Mesendoderm (in vitro differentiated cells): ENCODE data around the gene NCOA1.

Experiments used
- DNase-seq: peaks from one replicate; pipeline ENCODE4 v3.0.0; 2013
- H2AK5ac ChIP-seq: 2 replicates; pipeline ENCODE4 v1.6.1; 2013; ENCODE audit warnings: low read length, inconsistent platforms
- H2BK120ac ChIP-seq: 2 replicates; pipeline ENCODE4 v1.6.1; 2013; ENCODE audit warnings: low read depth, mild to moderate bottlenecking, low read length, moderate library complexity, mixed read lengths
- H2BK15ac ChIP-seq: replicated peaks from 2 replicates; pipeline ENCODE4 v1.6.1; 2013; ENCODE audit warnings: low read depth, mild to moderate bottlenecking, moderate library complexity
- H2BK5ac ChIP-seq: 2 replicates; pipeline ENCODE4 v1.6.1; 2013; ENCODE audit warnings: low read length, inconsistent platforms
- H3K18ac ChIP-seq: 2 replicates; pipeline ENCODE4 v1.6.1; 2013; ENCODE audit warnings: mild to moderate bottlenecking, low read length, mixed read lengths
- H3K23ac ChIP-seq: one replicate; pipeline ENCODE4 v1.6.1; 2013; ENCODE audit warnings: low read length
- H3K27ac ChIP-seq: 2 replicates; pipeline ENCODE4 v1.5.1; 2013; ENCODE audit warnings: low read depth, mild to moderate bottlenecking, inconsistent platforms, low read length, moderate library complexity
- H3K27me3 ChIP-seq: 2 replicates; pipeline ENCODE4 v1.6.1; 2013; ENCODE audit warnings: low read length, control low read depth, mild to moderate bottlenecking, inconsistent platforms; ENCODE audit not compliant: insufficient read depth, poor library complexity
- H3K36me3 ChIP-seq: 2 replicates; pipeline ENCODE4 v1.6.1; 2013; ENCODE audit warnings: low read length, inconsistent platforms; ENCODE audit not compliant: control insufficient read depth, insufficient read depth
- H3K4ac ChIP-seq: one replicate; pipeline ENCODE4 v1.6.1; 2013; ENCODE audit warnings: low read depth, mild to moderate bottlenecking, low read length, moderate library complexity
- H3K4me1 ChIP-seq: 2 replicates; pipeline ENCODE4 v1.6.1; 2013; ENCODE audit warnings: low read depth, low read length, inconsistent platforms; ENCODE audit not compliant: control insufficient read depth
- H3K4me2 ChIP-seq: 2 replicates; pipeline ENCODE4 v1.6.1; 2013; ENCODE audit warnings: low read length
- H3K4me3 ChIP-seq: 2 replicates; pipeline ENCODE4 v1.5.1; 2013; ENCODE audit warnings: mild to moderate bottlenecking, low read length
- H3K56ac ChIP-seq: one replicate; pipeline ENCODE4 v1.6.1; 2013; ENCODE audit warnings: low read length
- H3K79me1 ChIP-seq: 2 replicates; pipeline ENCODE4 v1.6.1; 2013; ENCODE audit warnings: low read length, inconsistent platforms
- H3K79me2 ChIP-seq: 2 replicates; pipeline ENCODE4 v1.6.1; 2013; ENCODE audit warnings: mild to moderate bottlenecking, low read length; ENCODE audit not compliant: control insufficient read depth, insufficient read depth
- H3K9ac ChIP-seq: 2 replicates; pipeline ENCODE4 v1.6.1; 2013; ENCODE audit warnings: low read length, inconsistent platforms
- H4K5ac ChIP-seq: one replicate; pipeline ENCODE4 v1.6.1; 2013; ENCODE audit warnings: low read length
- H4K8ac ChIP-seq: one replicate; pipeline ENCODE4 v1.6.1; 2013; ENCODE audit warnings: low read depth, mild to moderate bottlenecking, control low read depth, low read length, moderate library complexity
- WGBS: extraction: QIAGEN DNeasy Blood & Tissue Kit; methylation state at CpG from one replicate; pipeline ENCODE4 v1.1.7; 2013; ENCODE audit warnings: low lambda C conversion rate, missing lambda C conversion rate; ENCODE audit not compliant: insufficient coverage; ENCODE audit errors: extremely low coverage; 5-methylcytosine and 5-hydroxymethylcytosine counted together

Gene NCOA1

DNA sequence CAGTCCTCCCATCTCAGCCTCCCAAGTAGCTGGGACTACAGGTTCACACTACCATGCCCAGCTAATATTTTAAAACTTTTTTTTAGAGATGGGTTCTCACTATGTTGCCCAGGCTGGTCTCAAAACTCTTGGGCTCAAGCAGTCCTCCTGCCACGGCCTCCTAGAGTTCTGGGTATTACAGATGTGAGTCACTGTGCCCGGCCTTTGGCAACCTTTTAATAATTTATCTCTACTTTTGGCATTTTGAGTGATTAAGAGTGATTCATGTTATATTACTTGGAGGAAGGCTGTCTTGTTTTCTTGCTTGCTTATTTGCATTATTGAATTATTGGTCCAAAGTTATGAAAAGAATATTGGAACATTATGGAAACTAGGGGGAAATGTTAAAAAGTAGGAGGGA lies 24.3 kb downstream of the NCOA1 start:
- H3K9ac ChIP-seq: no peak overlapping the region
- no peak overlapping the region for H2BK5ac ChIP-seq
- H3K4me2 ChIP-seq: no peak overlapping the region
- no peaks in the 10 kb centered on the region for H3K36me3 ChIP-seq
- no peak overlapping the region for H2BK120ac ChIP-seq
- no peaks in the 10 kb centered on the region for H3K79me2 ChIP-seq
- no peak overlapping the region for H3K4me3 ChIP-seq
- no peak overlapping the region for H3K4ac ChIP-seq
- H4K5ac ChIP-seq: no peak overlapping the region
- no peak overlapping the region for H3K23ac ChIP-seq
- H3K27ac ChIP-seq: no peak overlapping the region
- no peak for DNase-seq
- no CpG with 5 or more reads among the region's 2 CpGs for WGBS
- H2AK5ac ChIP-seq: no peak overlapping the region
- no peak overlapping the region for H2BK15ac ChIP-seq
- no peak overlapping the region for H3K18ac ChIP-seq
- H3K79me1 ChIP-seq: peaks cover 4% of the 10 kb centered on the region
- H3K4me1 ChIP-seq: no peaks in the 10 kb centered on the region
- H3K56ac ChIP-seq: no peak overlapping the region
- H4K8ac ChIP-seq: no peak overlapping the region
- H3K27me3 ChIP-seq: no peaks in the 10 kb centered on the region

DNA sequence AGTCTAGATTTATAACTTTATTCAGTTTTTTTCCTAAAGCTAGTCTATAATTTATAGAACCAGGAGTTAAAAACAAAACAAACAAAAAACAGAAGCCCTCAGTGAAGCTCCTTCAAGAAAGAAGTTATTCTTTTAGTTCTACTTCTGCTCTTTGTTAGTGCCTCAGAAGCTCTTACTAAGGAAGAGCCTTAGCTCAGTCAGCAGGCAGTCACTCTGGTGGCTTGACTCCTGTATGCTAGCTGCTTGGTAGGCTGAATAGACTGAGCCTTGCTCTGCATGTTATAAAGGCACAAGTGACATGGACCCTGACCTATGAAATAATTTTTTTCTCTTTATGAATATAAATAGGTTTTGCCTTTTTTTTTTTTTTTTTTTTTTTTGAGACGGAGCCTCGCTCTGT lies 24.8 kb downstream of the NCOA1 start:
- Histone ChIP-seq H3K79me2 (no peaks in the 10 kb centered on the region), H4K8ac (no peak overlapping the region), H3K4me3 (no peak overlapping the region), H3K4me1 (no peaks in the 10 kb centered on the region), H3K27me3 (no peaks in the 10 kb centered on the region), H2BK5ac (no peak overlapping the region), H2AK5ac (no peak overlapping the region), H2BK15ac (no peak overlapping the region), H3K27ac (no peak overlapping the region), H3K4me2 (no peak overlapping the region), H3K18ac (no peak overlapping the region), H4K5ac (no peak overlapping the region), H3K79me1 (peaks cover 4% of the 10 kb centered on the region), H3K36me3 (no peaks in the 10 kb centered on the region), H2BK120ac (no peak overlapping the region), H3K23ac (no peak overlapping the region), H3K9ac (no peak overlapping the region), H3K4ac (no peak overlapping the region), H3K56ac (no peak overlapping the region)
- no CpG with 5 or more reads among the region's 2 CpGs for WGBS
- DNase-seq: peak; percentile 30

DNA sequence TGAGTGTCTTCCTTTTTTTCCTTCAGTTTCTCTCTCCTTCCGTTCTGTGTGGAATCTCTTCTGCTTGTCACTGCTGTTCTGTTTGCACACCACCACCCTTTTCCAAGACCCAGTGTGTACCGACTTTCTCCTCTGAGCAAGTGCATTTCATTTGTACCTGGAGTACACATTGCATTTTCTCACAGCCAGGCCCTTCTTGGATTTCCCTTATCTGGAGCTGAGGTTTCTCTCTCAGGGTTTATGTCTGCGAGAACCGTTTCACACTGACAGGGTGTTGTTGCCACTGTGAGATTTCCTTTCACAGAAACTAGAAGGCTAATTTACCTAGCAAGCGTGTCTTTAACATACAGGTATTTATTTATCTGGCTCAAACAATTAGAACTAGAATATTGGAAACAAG lies 26.2 kb downstream of the NCOA1 start:
- no peak overlapping the region for H3K18ac ChIP-seq
- H2AK5ac ChIP-seq: no peak overlapping the region
- H3K9ac ChIP-seq: no peak overlapping the region
- no peaks in the 10 kb centered on the region for H3K4me1 ChIP-seq
- no peak overlapping the region for H3K56ac ChIP-seq
- H3K4me3 ChIP-seq: no peak overlapping the region
- DNase-seq: peak; percentile 28
- H2BK120ac ChIP-seq: no peak overlapping the region
- WGBS: no CpG with 5 or more reads among the region's 5 CpGs
- H3K79me2 ChIP-seq: no peaks in the 10 kb centered on the region
- H4K8ac ChIP-seq: no peak overlapping the region
- H3K36me3 ChIP-seq: no peaks in the 10 kb centered on the region
- H3K79me1 ChIP-seq: peaks cover 4% of the 10 kb centered on the region
- H2BK5ac ChIP-seq: no peak overlapping the region
- no peak overlapping the region for H2BK15ac ChIP-seq
- H3K23ac ChIP-seq: no peak overlapping the region
- H4K5ac ChIP-seq: no peak overlapping the region
- H3K4ac ChIP-seq: no peak overlapping the region
- no peaks in the 10 kb centered on the region for H3K27me3 ChIP-seq
- no peak overlapping the region for H3K4me2 ChIP-seq
- H3K27ac ChIP-seq: no peak overlapping the region

DNA sequence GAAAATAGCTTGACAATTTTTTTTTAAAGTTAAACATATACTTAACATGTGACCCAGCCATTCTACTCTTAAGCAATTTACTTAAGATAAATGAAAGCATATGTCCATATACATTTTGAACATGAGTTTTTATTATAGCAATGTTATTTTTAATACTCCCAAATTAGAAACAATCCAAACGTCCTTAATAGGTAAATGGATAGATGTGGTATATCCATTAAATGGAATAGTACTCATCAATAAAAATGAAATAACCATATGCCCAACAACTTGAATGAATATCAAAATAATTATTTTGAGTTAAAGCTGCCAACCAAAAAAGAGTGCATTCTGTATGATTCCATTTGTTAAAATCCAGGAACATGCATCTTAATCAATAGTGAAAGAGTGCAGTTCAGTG lies 29.1 kb downstream of the NCOA1 start:
- Histone ChIP-seq H3K27me3 (no peaks in the 10 kb centered on the region), H3K23ac (no peak overlapping the region), H3K4ac (no peak overlapping the region), H3K27ac (no peak overlapping the region), H3K9ac (no peak overlapping the region), H3K79me2 (no peaks in the 10 kb centered on the region), H2AK5ac (no peak overlapping the region), H3K56ac (no peak overlapping the region), H2BK15ac (no peak overlapping the region), H2BK120ac (no peak overlapping the region), H4K5ac (no peak overlapping the region), H3K79me1 (peaks cover 2% of the 10 kb centered on the region), H3K36me3 (no peaks in the 10 kb centered on the region), H3K4me1 (no peaks in the 10 kb centered on the region), H4K8ac (no peak overlapping the region), H3K4me3 (no peak overlapping the region), H2BK5ac (no peak overlapping the region), H3K18ac (no peak overlapping the region), H3K4me2 (no peak overlapping the region)
- no peak for DNase-seq
- WGBS: no CpG with 5 or more reads among the region's 1 CpG

DNA sequence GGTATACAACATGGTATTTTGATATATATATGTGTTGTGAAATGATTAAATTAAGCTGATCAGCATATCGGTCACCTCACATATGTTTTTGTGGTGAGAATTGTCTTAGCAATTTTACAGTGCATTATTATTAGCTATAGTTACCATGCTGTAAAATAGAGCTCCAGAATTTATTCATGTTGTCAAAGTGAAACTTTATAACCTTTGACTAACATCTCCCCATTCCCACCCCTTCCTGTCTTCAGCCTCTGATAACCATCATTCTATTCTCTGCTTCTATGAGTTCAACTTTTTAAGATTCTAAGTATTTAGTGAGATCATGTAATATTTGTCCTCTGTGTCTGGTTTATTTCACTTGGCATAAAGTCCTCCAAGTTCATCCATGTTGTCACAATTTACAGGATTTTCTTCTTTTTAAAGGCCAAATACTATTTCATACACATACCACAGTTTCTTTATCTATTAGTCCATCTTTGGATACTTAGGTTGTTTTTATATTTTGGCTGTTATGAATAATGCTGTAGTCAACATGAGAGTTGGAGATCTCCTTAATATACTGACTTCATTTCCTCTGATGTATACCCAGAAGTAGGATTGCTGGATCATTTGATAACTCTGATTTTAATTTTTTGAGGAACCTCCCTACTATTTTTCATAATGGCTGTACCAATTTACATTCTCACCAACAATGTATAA lies 30.3 kb downstream of the NCOA1 start:
- no peak overlapping the region for H2BK5ac ChIP-seq
- DNase-seq: no peak
- no peak overlapping the region for H2BK120ac ChIP-seq
- H2AK5ac ChIP-seq: no peak overlapping the region
- no peaks in the 10 kb centered on the region for H3K36me3 ChIP-seq
- no peak overlapping the region for H3K4ac ChIP-seq
- no peak overlapping the region for H3K23ac ChIP-seq
- H3K56ac ChIP-seq: no peak overlapping the region
- no peak overlapping the region for H3K9ac ChIP-seq
- peaks cover 2% of the 10 kb centered on the region for H3K79me1 ChIP-seq
- H3K4me3 ChIP-seq: no peak overlapping the region
- no peaks in the 10 kb centered on the region for H3K27me3 ChIP-seq
- H4K5ac ChIP-seq: no peak overlapping the region
- H3K79me2 ChIP-seq: no peaks in the 10 kb centered on the region
- no peaks in the 10 kb centered on the region for H3K4me1 ChIP-seq
- no CpG with 5 or more reads among the region's 1 CpG for WGBS
- no peak overlapping the region for H3K18ac ChIP-seq
- H3K27ac ChIP-seq: no peak overlapping the region
- no peak overlapping the region for H4K8ac ChIP-seq
- no peak overlapping the region for H2BK15ac ChIP-seq
- no peak overlapping the region for H3K4me2 ChIP-seq
